Breast epithelium (tissue), 3 donors: ENCODE data around the gene GPC4.

Experiments
- POLR2A ChIP-seq: fragments of 450-650 bp; IDR thresholded peaks from one replicate; pipeline ENCODE4 v1.6.1; 2016; ENCODE audit warnings: antibody characterized with exemption, mild to moderate bottlenecking, moderate library complexity
- POLR2AphosphoS5 ChIP-seq, 3 donors: sonication (generic); formaldehyde crosslinking; IDR thresholded peaks; one replicate each; pipeline ENCODE4 v1.6.1; 2017; ENCODE audit warnings: antibody characterized with exemption in 3 of 3
- TF ChIP-seq, protein P1 (sequence below), 3 donors: fragments of 450-650 bp; IDR thresholded peaks; one replicate each; pipeline ENCODE4 v1.5.1; 2016 to 2017; ENCODE audit warnings: antibody characterized with exemption in 3 of 3, mild to moderate bottlenecking in 3 of 3, moderate library complexity in 3 of 3

DNA sequence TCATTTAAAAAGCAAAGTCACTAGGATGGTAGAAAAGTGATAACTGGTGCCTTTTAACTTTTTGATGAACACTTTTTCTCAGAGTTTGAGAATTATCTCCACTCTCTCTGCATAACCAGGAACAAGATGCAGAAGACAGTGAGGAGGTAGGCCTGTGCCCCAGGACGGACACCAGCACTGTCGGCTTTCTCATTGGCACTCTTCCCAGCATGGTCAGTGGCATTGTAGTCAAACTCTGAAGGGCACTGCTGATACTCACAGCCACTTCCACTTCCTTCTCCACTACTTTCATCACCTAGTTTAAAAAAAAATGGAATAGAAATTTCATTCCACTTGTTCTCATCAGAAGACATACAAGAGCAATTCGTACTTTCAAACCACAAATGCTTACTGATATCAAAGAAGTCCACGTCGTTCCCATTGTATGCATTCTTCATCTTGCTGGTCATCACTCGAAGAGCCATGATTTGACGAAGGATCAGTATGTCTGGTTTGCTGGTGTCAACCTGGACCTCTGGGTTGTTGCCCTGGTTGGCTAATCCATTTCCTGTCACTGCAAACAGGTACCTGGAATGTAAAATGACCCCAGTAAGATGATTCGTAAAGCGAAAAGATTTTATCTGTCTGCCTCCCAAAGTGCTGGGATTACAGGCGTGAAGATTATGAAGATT lies 112.4 kb downstream of the GPC4 start:
- TF ChIP-seq, protein P1, sequence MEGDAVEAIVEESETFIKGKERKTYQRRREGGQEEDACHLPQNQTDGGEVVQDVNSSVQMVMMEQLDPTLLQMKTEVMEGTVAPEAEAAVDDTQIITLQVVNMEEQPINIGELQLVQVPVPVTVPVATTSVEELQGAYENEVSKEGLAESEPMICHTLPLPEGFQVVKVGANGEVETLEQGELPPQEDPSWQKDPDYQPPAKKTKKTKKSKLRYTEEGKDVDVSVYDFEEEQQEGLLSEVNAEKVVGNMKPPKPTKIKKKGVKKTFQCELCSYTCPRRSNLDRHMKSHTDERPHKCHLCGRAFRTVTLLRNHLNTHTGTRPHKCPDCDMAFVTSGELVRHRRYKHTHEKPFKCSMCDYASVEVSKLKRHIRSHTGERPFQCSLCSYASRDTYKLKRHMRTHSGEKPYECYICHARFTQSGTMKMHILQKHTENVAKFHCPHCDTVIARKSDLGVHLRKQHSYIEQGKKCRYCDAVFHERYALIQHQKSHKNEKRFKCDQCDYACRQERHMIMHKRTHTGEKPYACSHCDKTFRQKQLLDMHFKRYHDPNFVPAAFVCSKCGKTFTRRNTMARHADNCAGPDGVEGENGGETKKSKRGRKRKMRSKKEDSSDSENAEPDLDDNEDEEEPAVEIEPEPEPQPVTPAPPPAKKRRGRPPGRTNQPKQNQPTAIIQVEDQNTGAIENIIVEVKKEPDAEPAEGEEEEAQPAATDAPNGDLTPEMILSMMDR (IDR thresholded peaks at IDR 0.05), result no peak
- TF ChIP-seq POLR2AphosphoS5 (IDR thresholded peaks at IDR 0.05) (no peak), POLR2A (no peak)
